Osteocyte (in vitro differentiated cells): ENCODE results near the gene MYH14. TPM values are rescaled to one million over a fixed set of nuclear protein-coding genes. Genes with fewer than 3 reads are reported as not detected.

ENCODE experiments used
- DNase-seq: peaks from one replicate; pipeline ENCODE4 v3.0.0; 2021; ENCODE audit warnings: mixed read lengths; ENCODE audit not compliant: unreplicated experiment; ENCODE audit errors: extremely low spot score
- H3K27ac Mint-ChIP-seq: one replicate; pipeline ENCODE4 v1.8.0; 2021; ENCODE audit warnings: mild to moderate bottlenecking, mixed read lengths; ENCODE audit not compliant: unreplicated experiment
- H3K27me3 Mint-ChIP-seq: one replicate; pipeline ENCODE4 v1.8.0; 2021; ENCODE audit warnings: mixed read lengths; ENCODE audit not compliant: unreplicated experiment
- H3K36me3 Mint-ChIP-seq: one replicate; pipeline ENCODE4 v1.8.0; 2021; ENCODE audit warnings: mixed read lengths; ENCODE audit not compliant: unreplicated experiment
- H3K4me1 Mint-ChIP-seq: one replicate; pipeline ENCODE4 v1.8.0; 2021; ENCODE audit warnings: mixed read lengths; ENCODE audit not compliant: unreplicated experiment
- H3K4me3 Mint-ChIP-seq: one replicate; pipeline ENCODE4 v1.8.0; 2021; ENCODE audit warnings: mild to moderate bottlenecking, moderate library complexity, mixed read lengths; ENCODE audit not compliant: unreplicated experiment
- H3K9me3 Mint-ChIP-seq: one replicate; pipeline ENCODE4 v1.8.0; 2021; ENCODE audit warnings: mixed read lengths; ENCODE audit not compliant: unreplicated experiment
- total RNA-seq: library from RNA; stranded (reverse); gene quantifications from 2 replicates; pipeline ENCODE4 v1.2.1, GENCODE V29; 2021
- TF ChIP-seq, protein P1 (sequence below): fragments of 200-600 bp; sonication (generic); IDR thresholded peaks from 2 replicates; pipeline ENCODE4 v1.5.0; 2021; ENCODE audit warnings: antibody characterized with exemption, mild to moderate bottlenecking, moderate library complexity

MYH14 gene
- total RNA-seq, 1 donor from 2014 or later, result not detected

DNA sequence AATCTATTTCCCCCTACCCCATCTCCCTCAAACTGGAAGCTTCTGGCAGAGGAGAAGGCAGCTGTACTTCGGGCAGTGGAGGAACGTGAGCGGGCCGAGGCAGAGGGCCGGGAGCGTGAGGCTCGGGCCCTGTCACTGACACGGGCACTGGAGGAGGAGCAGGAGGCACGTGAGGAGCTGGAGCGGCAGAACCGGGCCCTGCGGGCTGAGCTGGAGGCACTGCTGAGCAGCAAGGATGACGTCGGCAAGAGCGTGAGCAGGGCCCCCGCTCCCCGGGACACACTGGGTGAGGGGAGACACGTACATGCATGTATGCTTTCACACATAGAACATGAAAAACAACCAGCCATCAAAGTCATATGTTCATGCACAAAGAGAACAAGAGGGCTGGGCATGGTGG lies 83.0 kb downstream of the MYH14 start:
- Mint-ChIP-seq H3K27me3 (no peaks in the 10 kb centered on the region), H3K4me3 (no peak overlapping the region), H3K4me1 (no peaks in the 10 kb centered on the region), H3K9me3 (peaks cover 34% of the 10 kb centered on the region), H3K36me3 (no peaks in the 10 kb centered on the region), H3K27ac (no peak overlapping the region)
- DNase-seq, result no peak
- TF ChIP-seq, protein P1, sequence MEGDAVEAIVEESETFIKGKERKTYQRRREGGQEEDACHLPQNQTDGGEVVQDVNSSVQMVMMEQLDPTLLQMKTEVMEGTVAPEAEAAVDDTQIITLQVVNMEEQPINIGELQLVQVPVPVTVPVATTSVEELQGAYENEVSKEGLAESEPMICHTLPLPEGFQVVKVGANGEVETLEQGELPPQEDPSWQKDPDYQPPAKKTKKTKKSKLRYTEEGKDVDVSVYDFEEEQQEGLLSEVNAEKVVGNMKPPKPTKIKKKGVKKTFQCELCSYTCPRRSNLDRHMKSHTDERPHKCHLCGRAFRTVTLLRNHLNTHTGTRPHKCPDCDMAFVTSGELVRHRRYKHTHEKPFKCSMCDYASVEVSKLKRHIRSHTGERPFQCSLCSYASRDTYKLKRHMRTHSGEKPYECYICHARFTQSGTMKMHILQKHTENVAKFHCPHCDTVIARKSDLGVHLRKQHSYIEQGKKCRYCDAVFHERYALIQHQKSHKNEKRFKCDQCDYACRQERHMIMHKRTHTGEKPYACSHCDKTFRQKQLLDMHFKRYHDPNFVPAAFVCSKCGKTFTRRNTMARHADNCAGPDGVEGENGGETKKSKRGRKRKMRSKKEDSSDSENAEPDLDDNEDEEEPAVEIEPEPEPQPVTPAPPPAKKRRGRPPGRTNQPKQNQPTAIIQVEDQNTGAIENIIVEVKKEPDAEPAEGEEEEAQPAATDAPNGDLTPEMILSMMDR, result no peak

DNA sequence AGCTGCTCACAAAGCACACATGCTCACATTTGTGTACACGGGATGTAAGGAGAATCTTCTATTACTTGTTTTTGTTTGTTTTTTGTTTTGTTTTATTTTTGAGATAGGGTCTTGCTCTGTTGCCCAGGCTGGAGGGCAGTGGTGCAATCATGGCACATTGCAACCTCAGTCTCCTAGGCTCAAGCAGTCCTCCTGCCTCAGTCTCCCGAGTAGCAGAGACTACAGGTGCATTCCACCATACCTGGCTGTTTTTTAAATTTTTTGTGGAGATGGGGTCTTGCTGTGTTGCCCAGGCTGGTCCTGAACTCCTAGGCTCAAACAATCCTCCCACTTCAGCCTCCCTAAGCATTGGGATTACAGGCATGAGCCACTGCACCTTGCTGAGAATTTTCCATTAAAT lies 83.9 kb downstream of the MYH14 start:
- TF ChIP-seq, protein P1, result no peak
- no peaks in the 10 kb centered on the region for H3K36me3 Mint-ChIP-seq
- H3K27me3 Mint-ChIP-seq, result no peaks in the 10 kb centered on the region
- no peaks in the 10 kb centered on the region for H3K4me1 Mint-ChIP-seq
- H3K4me3 Mint-ChIP-seq, result no peak overlapping the region
- peaks cover 34% of the 10 kb centered on the region for H3K9me3 Mint-ChIP-seq
- H3K27ac Mint-ChIP-seq, result no peak overlapping the region
- no peak for DNase-seq

DNA sequence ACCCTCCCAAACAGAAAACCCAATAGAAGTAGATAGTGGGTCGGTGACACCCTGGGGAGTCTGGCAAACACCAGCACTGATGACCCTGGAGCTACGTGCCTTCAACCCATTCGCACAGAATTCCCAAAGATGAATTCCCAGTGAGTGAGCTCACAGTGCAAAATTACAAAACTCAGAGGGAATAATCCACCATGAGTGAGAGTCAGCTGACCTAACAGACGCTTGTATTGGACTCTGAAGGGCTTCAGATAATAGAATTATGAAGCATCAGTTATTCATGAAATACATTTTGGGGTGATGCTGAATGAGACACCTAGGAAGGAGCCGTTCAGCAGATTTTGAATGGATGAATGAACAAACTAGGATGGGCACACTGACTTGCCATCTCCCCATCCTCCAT lies 85.5 kb downstream of the MYH14 start:
- H3K36me3 Mint-ChIP-seq, result no peaks in the 10 kb centered on the region

DNA sequence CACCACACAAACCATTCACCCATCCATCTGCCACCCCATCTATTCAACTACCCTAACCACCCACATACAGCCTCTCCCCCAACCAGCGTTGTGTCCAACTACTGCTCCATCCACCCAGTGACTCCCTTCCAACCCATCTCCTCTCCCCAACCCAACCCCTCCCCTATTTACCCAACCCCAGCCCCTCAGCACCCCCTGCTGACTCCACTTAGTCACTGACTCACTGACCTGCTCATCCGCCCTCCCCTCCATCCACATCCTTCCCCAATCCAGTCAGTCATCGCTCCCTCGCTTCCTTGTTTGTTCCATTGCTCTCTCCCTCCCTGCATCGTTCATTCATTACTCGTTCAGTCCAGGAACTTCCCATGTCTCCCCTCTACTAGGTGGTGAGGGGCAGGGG lies 86.6 kb downstream of the MYH14 start:
- no peak for DNase-seq
- H3K27ac Mint-ChIP-seq, result no peak overlapping the region
- TF ChIP-seq, protein P1, result no peak
- peaks cover 32% of the 10 kb centered on the region for H3K9me3 Mint-ChIP-seq
- no peaks in the 10 kb centered on the region for H3K27me3 Mint-ChIP-seq
- no peaks in the 10 kb centered on the region for H3K4me1 Mint-ChIP-seq
- H3K4me3 Mint-ChIP-seq, result no peak overlapping the region
- no peaks in the 10 kb centered on the region for H3K36me3 Mint-ChIP-seq

More for the DNA sequence above, 85.5 kb downstream of the MYH14 start:
- no peaks in the 10 kb centered on the region for H3K4me1 Mint-ChIP-seq
- H3K9me3 Mint-ChIP-seq, result peaks cover 34% of the 10 kb centered on the region
- H3K27ac Mint-ChIP-seq, result no peak overlapping the region
- no peak overlapping the region for H3K4me3 Mint-ChIP-seq
- DNase-seq, result no peak
- H3K27me3 Mint-ChIP-seq, result no peaks in the 10 kb centered on the region
- TF ChIP-seq, protein P1, result no peak

DNA sequence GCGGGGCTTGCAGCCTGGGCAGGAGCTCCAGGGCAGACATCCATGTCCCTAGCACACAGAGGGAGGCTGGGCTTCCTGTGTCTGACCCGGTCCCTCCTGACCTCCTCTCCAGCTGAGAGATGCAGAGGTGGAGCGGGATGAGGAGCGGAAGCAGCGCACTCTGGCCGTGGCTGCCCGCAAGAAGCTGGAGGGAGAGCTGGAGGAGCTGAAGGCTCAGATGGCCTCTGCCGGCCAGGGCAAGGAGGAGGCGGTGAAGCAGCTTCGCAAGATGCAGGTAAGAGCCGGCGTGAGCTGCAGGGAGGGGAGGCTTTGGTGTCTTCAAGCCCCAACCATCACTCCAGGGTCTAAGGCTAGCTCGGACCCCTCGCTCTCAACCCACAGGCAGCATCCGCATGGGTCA lies 87.4 kb downstream of the MYH14 start:
- H3K4me1 Mint-ChIP-seq, result no peaks in the 10 kb centered on the region
- H3K4me3 Mint-ChIP-seq, result no peak overlapping the region
- DNase-seq, result no peak
- no peaks in the 10 kb centered on the region for H3K36me3 Mint-ChIP-seq
- H3K27ac Mint-ChIP-seq, result no peak overlapping the region
- TF ChIP-seq, protein P1, result no peak
- peaks cover 25% of the 10 kb centered on the region for H3K9me3 Mint-ChIP-seq
- no peaks in the 10 kb centered on the region for H3K27me3 Mint-ChIP-seq
